Measurements from ENCODE around the gene RGS5. TPM values are rescaled to one million over a fixed set of nuclear protein-coding genes. Genes with fewer than 3 reads are reported as not detected.

RGS5 gene
- total and polyA plus RNA-seq, 2 experiments from 2014 or later = 23.4 to 48.3 TPM

- no peak for TF ChIP-seq CTCF (conservative IDR thresholded peaks at IDR 0.05; ENCODE audit: low read depth in 2 of 2)
Measured at GRCh38 chr1:163169553-163169952, 33.2 kb downstream of the RGS5 start (continued).

GRCh38 chr1:163168053-163168452, 34.7 kb downstream of the RGS5 start:
- Mint-ChIP-seq H3K27ac (peak overlapping the region; percentile 54; the same call in 1 of the 2 replicates), H3K4me1 (peaks cover 26% of the 10 kb centered on the region), H3K4me3 (no peak overlapping the region), H3K9me3 (no peaks in the 10 kb centered on the region), H3K27me3 (ENCODE audit: insufficient read depth, low read depth, poor library complexity) (no peaks in the 10 kb centered on the region), H3K36me3 (ENCODE audit: low read depth) (peaks cover 5% of the 10 kb centered on the region; the same call in 2 of the 3 replicates)
- H2AFZ ChIP-seq = no peak overlapping the region
- no peaks in the 10 kb centered on the region for H4K20me1 ChIP-seq (replicated peaks; ENCODE audit: insufficient read depth)
- H3F3A ChIP-seq (replicated peaks; ENCODE audit: low read depth) = no peaks in the 10 kb centered on the region
- ATAC-seq = no peak
- H3K4me3 ChIP-seq = no peak overlapping the region
- no peak for DNase-seq (ENCODE audit: low spot score)
- H3K4me2 ChIP-seq = no peak overlapping the region
- H3K27ac ChIP-seq (ENCODE audit: low read depth) = no peak overlapping the region
- H3K4me1 ChIP-seq (ENCODE audit: insufficient read depth) = peaks cover 20% of the 10 kb centered on the region
- no peaks in the 10 kb centered on the region for H3K79me2 ChIP-seq (replicated peaks; ENCODE audit: insufficient read depth)
- H3K27me3 ChIP-seq (ENCODE audit: insufficient read depth) = no peaks in the 10 kb centered on the region
- H3K9me2 ChIP-seq (ENCODE audit: insufficient read depth) = no peaks in the 10 kb centered on the region
- H3K36me3 ChIP-seq (ENCODE audit: insufficient read depth) = no peaks in the 10 kb centered on the region
- no peak for TF ChIP-seq NANOG (IDR thresholded peaks at IDR 0.05; ENCODE audit: borderline replicate concordance)
- TF ChIP-seq EZH2phosphoT487 (IDR thresholded peaks at IDR 0.05; ENCODE audit: unreplicated experiment) = no peak
- no peak for TF ChIP-seq ETS1 (IDR thresholded peaks at IDR 0.05)
- TF ChIP-seq REST (IDR thresholded peaks at IDR 0.05; ENCODE audit: unreplicated experiment) = no peak
- TF ChIP-seq CTCF (conservative IDR thresholded peaks at IDR 0.05; ENCODE audit: low read depth in 2 of 2) = no peak
- TF ChIP-seq ZNF114 (CRISPR knock-in tag; IDR thresholded peaks at IDR 0.05) = no peak
- no peak for TF ChIP-seq STAT1 (IDR thresholded peaks at IDR 0.05; ENCODE audit: unreplicated experiment)
- TF ChIP-seq POLR2AphosphoS5 (IDR thresholded peaks at IDR 0.05; ENCODE audit: low read depth) = no peak
- TF ChIP-seq ZNF331 (CRISPR knock-in tag; IDR thresholded peaks at IDR 0.05; ENCODE audit: low read depth) = no peak
- TF ChIP-seq EZH2 (IDR thresholded peaks at IDR 0.05; ENCODE audit: low read depth, unreplicated experiment) = no peak
- TF ChIP-seq CREB1 (CRISPR knock-in tag; IDR thresholded peaks at IDR 0.05; ENCODE audit: low read depth) = no peak
- TF ChIP-seq JUNB (IDR thresholded peaks at IDR 0.05; ENCODE audit: unreplicated experiment) = no peak
